GM23248 (cell line): ENCODE data around the gene DAB1. TPM values are rescaled to one million over a fixed set of nuclear protein-coding genes. Genes with fewer than 3 reads are reported as not detected.

Source experiments
- DNase-seq: peaks from one replicate; pipeline ENCODE4 v3.0.0-alpha.2; 2015
- H2AFZ ChIP-seq: fragments of 200-600 bp; sonication (generic); 2 replicates; pipeline ENCODE4 v1.6.1; 2016; ENCODE audit warnings: antibody characterized with exemption
- H3F3A ChIP-seq: fragments of 200-600 bp; sonication (generic); 2 replicates; pipeline ENCODE4 v1.6.1; 2016; ENCODE audit warnings: mild to moderate bottlenecking, antibody characterized with exemption, mixed run types; ENCODE audit not compliant: insufficient read depth
- H3K27ac ChIP-seq: fragments of 200-600 bp; sonication (generic); 2 replicates; pipeline ENCODE4 v1.5.1; 2016; ENCODE audit warnings: mild to moderate bottlenecking
- H3K27me3 ChIP-seq: fragments of 200-600 bp; sonication (generic); replicated peaks from 2 replicates; pipeline ENCODE4 v1.6.1; 2016; ENCODE audit warnings: mild to moderate bottlenecking; ENCODE audit not compliant: insufficient read depth
- H3K36me3 ChIP-seq: fragments of 200-600 bp; sonication (generic); 2 replicates; pipeline ENCODE4 v1.6.1; 2016; ENCODE audit warnings: low read depth, mild to moderate bottlenecking
- H3K4me1 ChIP-seq: fragments of 200-600 bp; sonication (generic); 2 replicates; pipeline ENCODE4 v1.6.1; 2016; ENCODE audit warnings: mild to moderate bottlenecking; ENCODE audit not compliant: insufficient read depth
- H3K4me2 ChIP-seq: fragments of 200-600 bp; sonication (generic); one replicate; pipeline ENCODE4 v1.6.1; 2016; ENCODE audit warnings: mild to moderate bottlenecking; ENCODE audit not compliant: unreplicated experiment
- H3K4me3 ChIP-seq: fragments of 200-600 bp; sonication (generic); 2 replicates; pipeline ENCODE4 v1.5.1; 2016; ENCODE audit warnings: mild to moderate bottlenecking
- H3K79me2 ChIP-seq: fragments of 200-600 bp; sonication (generic); 2 replicates; pipeline ENCODE4 v1.6.1; 2016; ENCODE audit warnings: mild to moderate bottlenecking; ENCODE audit not compliant: insufficient read depth
- H3K9ac ChIP-seq: fragments of 200-600 bp; sonication (generic); 2 replicates; pipeline ENCODE4 v1.6.1; 2016; ENCODE audit warnings: mild to moderate bottlenecking
- H3K9me2 ChIP-seq: fragments of 200-600 bp; sonication (generic); 2 replicates; pipeline ENCODE4 v1.6.1; 2016; ENCODE audit warnings: mixed run types, mild to moderate bottlenecking, moderate library complexity; ENCODE audit not compliant: insufficient read depth
- H3K9me3 ChIP-seq: fragments of 200-600 bp; sonication (generic); one replicate; pipeline ENCODE4 v1.6.1; 2017; ENCODE audit warnings: low read depth
- H4K20me1 ChIP-seq: fragments of 200-600 bp; sonication (generic); 2 replicates; pipeline ENCODE4 v1.6.0; 2016; ENCODE audit not compliant: insufficient read depth
- EZH2 ChIP-seq: fragments of 200-600 bp; sonication (generic); IDR thresholded peaks from 2 replicates; pipeline ENCODE4 v1.6.1; 2018; ENCODE audit warnings: antibody characterized with exemption, mild to moderate bottlenecking; ENCODE audit not compliant: insufficient read depth, poor library complexity, severe bottlenecking
- EZH2phosphoT487 ChIP-seq: fragments of 200-600 bp; sonication (generic); IDR thresholded peaks from 2 replicates; pipeline ENCODE4 v1.6.1; 2018; ENCODE audit warnings: antibody characterized with exemption, moderate library complexity, mild to moderate bottlenecking, low read depth; ENCODE audit not compliant: insufficient read depth
- WGBS, 2 experiments: methylation state at CpG; one replicate each; pipeline ENCODE4 v1.1.6; 2015 to 2017; ENCODE audit warnings: low lambda C conversion rate in 2 of 2, low coverage in 1 of 2; ENCODE audit errors: missing lambda C conversion rate in 2 of 2; 5-methylcytosine and 5-hydroxymethylcytosine counted together
- in situ Hi-C: fragments of 300-500 bp; cut with MboI; formaldehyde crosslinking; loops from 2 replicates; pipeline ENCODE4 v1.15.0; 2020
- polyA plus RNA-seq: library from polyadenylated mRNA; unstranded; fragments of >200 nt; fragmentation: Nextera tagmentation; extraction: Ambion mirVana; gene quantifications from 2 replicates; pipeline ENCODE4 v1.2.1, GENCODE V29; 2016
- total RNA-seq: library from RNA; depleted of rRNA; stranded (reverse); fragments of >200 nt; shearing (Covaris generic); gene quantifications from 2 replicates; pipeline ENCODE4 v1.2.3, GENCODE V29; 2014

Gene DAB1
- total and polyA plus RNA-seq, 2 experiments from 2014 or later: 0.11 to 0.39 TPM

GRCh38 chr1:57208741-57209302 is 215.0 kb downstream of the DAB1 start:
- Histone ChIP-seq H3K9me2 (no peaks in the 10 kb centered on the region), H3K27me3 (no peaks in the 10 kb centered on the region), H3K4me1 (no peaks in the 10 kb centered on the region), H3F3A (no peaks in the 10 kb centered on the region), H3K9me3 (no peaks in the 10 kb centered on the region), H2AFZ (no peak overlapping the region), H3K4me2 (no peak overlapping the region), H3K79me2 (no peaks in the 10 kb centered on the region), H4K20me1 (no peaks in the 10 kb centered on the region), H3K9ac (no peak overlapping the region), H3K4me3 (no peak overlapping the region), H3K36me3 (no peaks in the 10 kb centered on the region), H3K27ac (no peak overlapping the region)
- in situ Hi-C loops: no loop called here
- 28 to 30% methylated on average over 1 of the region's 1 CpG for WGBS, 2 experiments
- no peak for DNase-seq
- TF ChIP-seq EZH2phosphoT487 (no peak), EZH2 (no peak)

- DNase-seq: peak; percentile 8
- H3K27me3 ChIP-seq: no peaks in the 10 kb centered on the region
- no peaks in the 10 kb centered on the region for H4K20me1 ChIP-seq
- no peaks in the 10 kb centered on the region for H3F3A ChIP-seq
- in situ Hi-C loops: no loop called here
- H3K9me2 ChIP-seq: no peaks in the 10 kb centered on the region
- no peak overlapping the region for H3K4me3 ChIP-seq
- H3K27ac ChIP-seq: no peak overlapping the region
- no peaks in the 10 kb centered on the region for H3K9me3 ChIP-seq
- H3K4me2 ChIP-seq: no peak overlapping the region
- H3K4me1 ChIP-seq: no peaks in the 10 kb centered on the region
- H3K79me2 ChIP-seq: no peaks in the 10 kb centered on the region
- no peaks in the 10 kb centered on the region for H3K36me3 ChIP-seq
- H3K9ac ChIP-seq: no peak overlapping the region
- no peak overlapping the region for H2AFZ ChIP-seq
- TF ChIP-seq EZH2: no peak
- no peak for TF ChIP-seq EZH2phosphoT487
Measured at GRCh38 chr1:57206038-57206437, 217.8 kb downstream of the DAB1 start.

GRCh38 chr1:57204942-57205787 is 218.7 kb downstream of the DAB1 start:
- Histone ChIP-seq H3F3A (no peaks in the 10 kb centered on the region), H3K4me2 (no peak overlapping the region), H3K9ac (no peak overlapping the region), H3K9me2 (no peaks in the 10 kb centered on the region), H3K36me3 (no peaks in the 10 kb centered on the region), H3K27me3 (no peaks in the 10 kb centered on the region), H4K20me1 (no peaks in the 10 kb centered on the region), H3K79me2 (no peaks in the 10 kb centered on the region), H3K9me3 (no peaks in the 10 kb centered on the region), H3K27ac (no peak overlapping the region), H2AFZ (no peak overlapping the region), H3K4me1 (no peaks in the 10 kb centered on the region), H3K4me3 (no peak overlapping the region)
- in situ Hi-C loops: no loop called here
- 41 to 44% methylated on average over 5 of the region's 5 CpGs for WGBS, 2 experiments
- TF ChIP-seq EZH2phosphoT487 (no peak), EZH2 (no peak)
- peak; percentile 34 for DNase-seq

- no peak overlapping the region for H2AFZ ChIP-seq
- H4K20me1 ChIP-seq: no peaks in the 10 kb centered on the region
- no peaks in the 10 kb centered on the region for H3K36me3 ChIP-seq
- in situ Hi-C loops: no loop called here
- H3K27me3 ChIP-seq: no peaks in the 10 kb centered on the region
- no peak for DNase-seq
- no peaks in the 10 kb centered on the region for H3K79me2 ChIP-seq
- H3K4me3 ChIP-seq: no peak overlapping the region
- no peaks in the 10 kb centered on the region for H3K9me3 ChIP-seq
- H3K27ac ChIP-seq: no peak overlapping the region
- 24 to 34% methylated on average over 3 of the region's 3 CpGs for WGBS, 2 experiments
- H3K9ac ChIP-seq: no peak overlapping the region
- no peak overlapping the region for H3K4me2 ChIP-seq
- TF ChIP-seq EZH2phosphoT487: no peak
- TF ChIP-seq EZH2: no peak
- no peaks in the 10 kb centered on the region for H3F3A ChIP-seq
- H3K9me2 ChIP-seq: no peaks in the 10 kb centered on the region
- H3K4me1 ChIP-seq: no peaks in the 10 kb centered on the region
Measured at GRCh38 chr1:57204091-57204490, 219.8 kb downstream of the DAB1 start.
